ENCODE data around the gene EPN3.
A peak's percentile ranks its signal among the peaks of the same experiment; 100 is the strongest.

Gene EPN3

GRCh38 chr17:50536683-50537646, 4.4 kb downstream of the EPN3 start:
- DNase-seq = no peak

- DNase-seq = no peak
Measured at GRCh38 chr17:50537721-50538548, 5.4 kb downstream of the EPN3 start.

- DNase-seq = no peak
Measured at GRCh38 chr17:50538549-50539410, 6.2 kb downstream of the EPN3 start.

- DNase-seq = no peak
Measured at GRCh38 chr17:50539762-50540559, 7.4 kb downstream of the EPN3 start.

GRCh38 chr17:50540560-50541401, 8.2 kb downstream of the EPN3 start:
- DNase-seq = no peak

GRCh38 chr17:50541402-50541715, 8.8 kb downstream of the EPN3 start:
- DNase-seq = no peak

GRCh38 chr17:50541716-50542688, 9.5 kb downstream of the EPN3 start:
- DNase-seq = peak; percentile 88

GRCh38 chr17:50542795-50543774, 10.6 kb downstream of the EPN3 start:
- DNase-seq = no peak

GRCh38 chr17:50544516-50544915, 12.0 kb downstream of the EPN3 start:
- no peak for DNase-seq

GRCh38 chr17:50545311-50545710, 12.8 kb downstream of the EPN3 start:
- DNase-seq = no peak

- DNase-seq = no peak
Measured at GRCh38 chr17:50546701-50547034, 14.1 kb downstream of the EPN3 start.

- DNase-seq = peak; percentile 85
Measured at GRCh38 chr17:50547035-50547735, 14.7 kb downstream of the EPN3 start, which contains the start of gene SPATA20. SPATA20 (plus strand) TSS chr17:50547174; CDS start chr17:50547209, 35 bp downstream.

- DNase-seq = no peak
Measured at GRCh38 chr17:50547736-50548083, 15.2 kb downstream of the EPN3 start.

GRCh38 chr17:50548831-50549230, 16.3 kb downstream of the EPN3 start:
- DNase-seq = no peak

- no peak for DNase-seq
Measured at GRCh38 chr17:50549256-50549941, 16.9 kb downstream of the EPN3 start.

GRCh38 chr17:50549969-50550368, 17.4 kb downstream of the EPN3 start:
- no peak for DNase-seq

- DNase-seq = no peak
Measured at GRCh38 chr17:50550661-50551432, 18.3 kb downstream of the EPN3 start.
